Naive B cell (primary cell): Measurements from ENCODE around the gene SCPEP1. TPM values are rescaled to one million over a fixed set of nuclear protein-coding genes. Genes with fewer than 3 reads are reported as not detected.

Experiments
- ATAC-seq, 2 donors: fragments of 150-1000 bp; cut with Tn5 transposase; 2 replicates each; pipeline ENCODE4 v1.10.0; 2021; ENCODE audit warnings: low read depth in 2 of 2, mild to moderate bottlenecking in 2 of 2, moderate library complexity in 2 of 2
- DNase-seq: peaks from one replicate; pipeline ENCODE4 v3.0.0; 2022
- H3K27ac Mint-ChIP-seq, 6 donors: one replicate each; pipeline ENCODE4 v1.8.0; 2020 to 2022; ENCODE audit warnings: mild to moderate bottlenecking in 6 of 6, mixed read lengths in 6 of 6, moderate library complexity in 5 of 6, inconsistent platforms in 2 of 6
- H3K27me3 Mint-ChIP-seq, 3 donors: one replicate each; pipeline ENCODE4 v1.8.0; 2021 to 2022; ENCODE audit warnings: mixed read lengths in 3 of 3, mild to moderate bottlenecking in 1 of 3
- H3K36me3 Mint-ChIP-seq, 2 donors: one replicate each; pipeline ENCODE4 v1.8.0; 2020 to 2022; ENCODE audit warnings: mixed read lengths in 2 of 2, inconsistent platforms in 1 of 2, mild to moderate bottlenecking in 1 of 2
- H3K4me1 Mint-ChIP-seq, 3 donors: one replicate each; pipeline ENCODE4 v1.8.0; 2020 to 2022; ENCODE audit warnings: mixed read lengths in 3 of 3, inconsistent platforms in 1 of 3, mild to moderate bottlenecking in 1 of 3, moderate library complexity in 1 of 3
- H3K4me3 Mint-ChIP-seq, 8 donors: one replicate each; pipeline ENCODE4 v1.8.0; 2020 to 2022; ENCODE audit warnings: mild to moderate bottlenecking in 8 of 8, mixed read lengths in 8 of 8, moderate library complexity in 8 of 8, inconsistent platforms in 2 of 8
- H3K9me3 Mint-ChIP-seq, 7 donors: one replicate each; pipeline ENCODE4 v1.8.0; 2020 to 2022; ENCODE audit warnings: mixed read lengths in 7 of 7, mild to moderate bottlenecking in 5 of 7, inconsistent platforms in 2 of 7, moderate library complexity in 1 of 7
- polyA plus RNA-seq, 6 donors: library from polyadenylated mRNA; unstranded; fragments of 300-500 nt; fragmentation: Illumina TruSeq; gene quantifications; one replicate each; pipeline ENCODE4 v1.2.3, GENCODE V29; 2021; ENCODE audit warnings: low read depth in 6 of 6

SCPEP1 gene
- polyA plus RNA-seq, 6 donors from 2014 or later: 134 to 305 (median 175) TPM

DNA sequence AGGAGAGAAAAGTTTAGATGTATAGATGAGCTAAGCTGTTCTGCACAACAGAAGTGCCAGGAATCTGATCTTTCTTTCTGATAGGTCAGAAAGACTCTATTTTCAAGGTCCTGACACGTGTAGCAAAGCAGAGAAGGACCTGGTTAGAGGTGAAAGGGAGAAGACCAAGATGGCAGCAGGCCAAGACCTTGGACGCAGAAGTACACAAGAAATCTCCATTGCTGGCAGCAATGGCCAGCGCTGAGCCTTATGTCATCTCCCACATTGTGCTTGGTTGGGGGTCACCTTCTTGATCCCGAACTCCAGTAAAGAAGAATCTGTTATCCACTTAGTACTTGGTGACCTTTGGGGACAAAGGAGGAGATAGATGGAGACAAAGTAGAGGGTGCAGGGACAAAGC lies 65.3 kb downstream of the SCPEP1 start:
- DNase-seq (no peak), ATAC-seq (no peak)
- Mint-ChIP-seq H3K27ac (peak overlapping the region in 1 of 6 donors; percentile 49), H3K4me1 (peaks cover 20 to 29% (median 22%) of the 10 kb centered on the region in 3 donors), H3K27me3 (peaks cover 49 to 59% (median 53%) of the 10 kb centered on the region in 3 donors), H3K36me3 (no peaks in the 10 kb centered on the region), H3K9me3 (peaks cover 0 to 6% (median 0%) of the 10 kb centered on the region in 7 donors), H3K4me3 (peak overlapping the region in 1 of 8 donors; percentile 21)

DNA sequence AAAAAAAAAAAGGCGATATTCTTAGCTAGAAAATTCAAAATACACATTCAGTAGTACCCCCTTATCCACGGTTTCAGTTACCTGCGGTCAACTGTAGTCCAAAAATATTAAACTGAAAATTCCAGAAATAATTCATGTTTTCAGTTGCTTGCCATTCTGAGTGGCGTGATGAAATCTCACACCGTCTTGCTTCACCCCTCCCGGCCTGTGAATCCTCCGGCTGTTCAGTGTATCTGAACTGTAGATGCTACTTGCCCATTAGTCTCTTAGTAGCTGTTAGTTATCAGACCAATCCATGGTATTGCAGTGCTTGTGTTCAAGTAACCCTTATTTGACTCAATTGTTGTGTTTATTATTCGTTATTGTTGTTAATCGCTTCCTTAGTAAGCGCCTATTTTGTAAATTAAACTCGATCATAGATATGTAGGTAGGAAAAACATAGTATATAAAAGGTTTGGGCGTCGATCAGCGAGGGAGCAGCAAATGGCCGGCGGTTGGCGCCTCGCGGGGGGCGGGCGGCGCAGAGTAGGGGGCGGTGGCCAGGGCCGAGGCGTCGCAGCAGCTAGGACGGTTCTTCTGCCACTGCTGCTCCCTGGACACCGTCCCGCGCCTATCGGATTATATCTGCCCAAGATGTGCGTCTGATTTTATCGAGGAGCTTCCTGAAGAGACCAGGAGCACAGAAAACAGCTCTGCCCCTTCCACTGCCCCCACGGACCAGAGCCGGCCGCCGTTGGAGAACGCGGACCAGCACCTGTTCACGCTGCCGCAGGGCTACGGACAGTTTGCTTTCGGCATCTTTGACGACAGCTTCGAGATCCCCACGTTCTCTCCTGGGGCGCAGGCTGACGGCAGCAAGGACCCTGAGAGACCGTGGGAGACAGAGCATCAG lies 67.3 kb downstream of the SCPEP1 start:
- Mint-ChIP-seq H3K4me1 (peaks cover 20 to 29% (median 22%) of the 10 kb centered on the region in 3 donors), H3K27ac (peak overlapping the region in 3 of 6 donors; percentile 29 to 81 (median 49)), H3K9me3 (peaks cover 0 to 6% (median 0%) of the 10 kb centered on the region in 7 donors), H3K27me3 (peaks cover 43 to 51% (median 43%) of the 10 kb centered on the region in 3 donors), H3K36me3 (no peaks in the 10 kb centered on the region), H3K4me3 (peak overlapping the region; percentile 81 to 92 (median 90))
- DNase-seq (no peak), ATAC-seq (no peak)

DNA sequence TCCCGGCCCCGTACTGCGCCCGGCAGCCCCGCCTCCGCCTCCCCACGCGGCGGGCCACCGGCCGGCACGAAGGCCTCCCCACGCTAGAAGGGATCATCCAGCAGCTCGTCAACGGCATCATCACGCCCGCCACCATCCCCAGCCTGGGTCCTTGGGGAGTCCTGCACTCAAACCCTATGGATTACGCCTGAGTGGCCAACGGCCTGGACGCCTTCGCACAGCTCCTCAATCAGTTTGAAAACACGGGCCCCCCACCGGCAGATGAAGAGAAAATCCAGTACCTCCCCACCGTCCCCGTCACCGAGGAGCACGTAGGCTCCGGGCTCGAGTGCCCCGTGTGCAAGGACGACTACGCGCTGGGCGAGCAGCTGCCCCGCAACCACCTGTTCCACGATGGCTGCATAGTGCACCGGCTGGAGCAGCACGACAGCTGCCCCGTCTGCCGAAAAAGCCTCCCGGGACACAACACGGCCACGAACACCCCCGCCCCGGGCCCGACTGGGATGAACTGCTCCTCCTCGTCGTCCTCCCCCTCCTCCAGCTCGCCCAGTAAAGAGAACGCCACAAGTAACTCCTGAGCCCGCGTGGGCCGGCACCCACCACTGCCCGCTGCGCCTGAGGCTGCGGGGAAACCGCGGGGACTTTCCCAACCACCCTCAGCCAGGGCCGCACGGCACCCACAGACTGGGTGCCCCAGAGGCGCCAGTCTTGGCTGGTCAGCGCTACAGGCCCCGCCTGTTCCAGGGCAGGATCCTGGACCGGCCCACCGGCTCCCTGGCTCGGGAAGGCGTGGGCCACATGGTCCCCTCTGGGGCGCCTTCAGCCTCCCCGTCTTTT lies 68.2 kb downstream of the SCPEP1 start:
- H3K4me3 Mint-ChIP-seq: peak overlapping the region; percentile 81 to 92 (median 90)
- H3K36me3 Mint-ChIP-seq: no peaks in the 10 kb centered on the region
- peaks cover 20 to 29% (median 22%) of the 10 kb centered on the region in 3 donors for H3K4me1 Mint-ChIP-seq
- ATAC-seq (peak; percentile 80 to 81), DNase-seq (peak; percentile 41)
- H3K27ac Mint-ChIP-seq: peak overlapping the region in 4 of 6 donors; percentile 74 to 88 (median 78)
- peaks cover 46 to 51% (median 48%) of the 10 kb centered on the region in 3 donors for H3K27me3 Mint-ChIP-seq
- H3K9me3 Mint-ChIP-seq: peaks cover 0 to 6% (median 0%) of the 10 kb centered on the region in 7 donors

DNA sequence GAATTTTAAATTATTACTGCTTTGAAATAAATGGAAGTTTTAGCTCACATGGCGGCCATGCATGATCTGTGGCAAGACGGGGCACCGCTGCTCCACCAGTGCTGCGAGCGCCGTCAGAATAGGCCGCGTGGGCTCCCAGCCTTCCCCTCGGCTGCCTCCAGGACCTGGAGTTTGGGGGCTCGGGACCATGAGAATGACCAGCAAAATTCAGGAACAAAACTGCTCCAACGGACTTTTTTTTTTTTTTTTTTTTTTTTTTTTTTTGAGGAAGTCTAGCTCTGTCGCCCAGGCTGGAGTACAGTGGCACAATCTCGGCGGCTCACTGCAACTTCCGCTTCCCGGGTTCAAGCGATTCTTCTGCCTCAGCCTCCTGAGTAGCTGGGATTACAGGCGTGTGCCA lies 68.8 kb downstream of the SCPEP1 start:
- H3K4me1 Mint-ChIP-seq: peaks cover 20 to 29% (median 22%) of the 10 kb centered on the region in 3 donors
- H3K9me3 Mint-ChIP-seq: peaks cover 0 to 6% (median 0%) of the 10 kb centered on the region in 7 donors
- H3K36me3 Mint-ChIP-seq: no peaks in the 10 kb centered on the region
- peak overlapping the region in 4 of 6 donors; percentile 72 to 81 (median 78) for H3K27ac Mint-ChIP-seq
- peak overlapping the region; percentile 81 to 92 (median 90) for H3K4me3 Mint-ChIP-seq
- H3K27me3 Mint-ChIP-seq: peaks cover 44 to 53% (median 52%) of the 10 kb centered on the region in 3 donors
- ATAC-seq (peak; percentile 16 to 17), DNase-seq (no peak)

GRCh38 chr17:57048096-57048495 lies 70.2 kb downstream of the SCPEP1 start:
- Mint-ChIP-seq H3K27ac (peak overlapping the region in 1 of 6 donors; percentile 4), H3K9me3 (peaks cover 0 to 1% (median 0%) of the 10 kb centered on the region in 7 donors), H3K4me3 (peak overlapping the region in 2 of 8 donors; percentile 0 to 2), H3K27me3 (peaks cover 37 to 46% (median 42%) of the 10 kb centered on the region in 3 donors), H3K4me1 (peaks cover 20 to 29% (median 22%) of the 10 kb centered on the region in 3 donors), H3K36me3 (no peaks in the 10 kb centered on the region)
- DNase-seq (no peak), ATAC-seq (no peak)

GRCh38 chr17:57050306-57050705 lies 72.4 kb downstream of the SCPEP1 start:
- H3K4me1 Mint-ChIP-seq: peaks cover 20 to 37% (median 21%) of the 10 kb centered on the region in 3 donors
- ATAC-seq (no peak), DNase-seq (no peak)
- H3K4me3 Mint-ChIP-seq: no peak overlapping the region
- H3K36me3 Mint-ChIP-seq: no peaks in the 10 kb centered on the region
- H3K27ac Mint-ChIP-seq: no peak overlapping the region
- peaks cover 26 to 37% (median 30%) of the 10 kb centered on the region in 3 donors for H3K27me3 Mint-ChIP-seq
- no peaks in the 10 kb centered on the region for H3K9me3 Mint-ChIP-seq

DNA sequence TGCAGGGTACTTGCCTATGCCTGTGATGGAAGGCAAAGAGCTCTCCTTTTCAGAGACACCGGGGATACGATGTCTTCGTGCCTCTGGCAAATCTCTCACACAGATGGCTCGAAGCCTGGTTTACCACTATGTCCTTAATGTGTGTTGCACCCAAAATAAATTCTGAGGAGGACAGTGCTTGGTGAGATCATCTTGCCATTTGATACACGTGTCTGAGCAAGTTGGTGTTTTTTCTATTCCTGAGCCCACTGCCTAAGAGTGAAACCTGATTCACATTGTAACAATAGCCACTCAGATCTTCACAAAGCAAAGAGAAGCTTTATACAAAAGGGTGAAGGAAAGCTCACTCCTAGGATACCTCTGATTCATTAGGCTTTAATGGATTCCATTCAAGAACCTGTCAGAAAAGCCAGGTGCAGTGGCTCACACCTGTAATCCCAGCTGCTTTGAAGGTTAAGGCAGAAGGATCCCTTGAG lies 74.0 kb downstream of the SCPEP1 start:
- no peaks in the 10 kb centered on the region for H3K9me3 Mint-ChIP-seq
- peaks cover 14 to 27% (median 17%) of the 10 kb centered on the region in 3 donors for H3K27me3 Mint-ChIP-seq
- no peaks in the 10 kb centered on the region for H3K36me3 Mint-ChIP-seq
- DNase-seq: no peak
- H3K4me3 Mint-ChIP-seq: no peak overlapping the region
- ATAC-seq: no peak
- H3K27ac Mint-ChIP-seq: no peak overlapping the region
- peaks cover 10 to 21% (median 12%) of the 10 kb centered on the region in 3 donors for H3K4me1 Mint-ChIP-seq

Other genes starting within 250 kb of the SCPEP1 start
- 1 to 10 TPM in 5 of 6 donors, under 1 TPM in 1; 0.15 to 2.4 (median 1.4) TPM for gene C17orf67, start 144.2 kb upstream of the SCPEP1 start, polyA plus RNA-seq
- gene DGKE, start 144.0 kb upstream of the SCPEP1 start, polyA plus RNA-seq: 1 to 10 TPM; 1.3 to 4.1 (median 3.3) TPM
- 10 to 100 TPM in 4 of 6 donors, 1 to 10 TPM in 1, under 1 TPM in 1; 0.74 to 18.5 (median 10.3) TPM for gene TRIM25, start 64.1 kb upstream of the SCPEP1 start, polyA plus RNA-seq
- gene COIL, start 17.1 kb upstream of the SCPEP1 start, polyA plus RNA-seq: 10 to 100 TPM; 19.5 to 25.9 (median 22.5) TPM
- gene AKAP1, start 107.1 kb downstream of the SCPEP1 start, polyA plus RNA-seq: 10 to 100 TPM in 5 of 6 donors, 1 to 10 TPM in 1; 9.6 to 20.5 (median 11.7) TPM